HPDE6-E6E7 (cell line): ENCODE data around the gene MASP1.
"Not testable (repeated sequence)": the region's sequence is repeated elsewhere in the genome, so short reads cannot be mapped to it uniquely, and the experiment has no call there.

Experiments used
- DNase-seq: peaks from one replicate; pipeline ENCODE4 v3.0.0; 2011; ENCODE audit warnings: missing footprints; ENCODE audit errors: extremely low spot score

MASP1 gene

DNA sequence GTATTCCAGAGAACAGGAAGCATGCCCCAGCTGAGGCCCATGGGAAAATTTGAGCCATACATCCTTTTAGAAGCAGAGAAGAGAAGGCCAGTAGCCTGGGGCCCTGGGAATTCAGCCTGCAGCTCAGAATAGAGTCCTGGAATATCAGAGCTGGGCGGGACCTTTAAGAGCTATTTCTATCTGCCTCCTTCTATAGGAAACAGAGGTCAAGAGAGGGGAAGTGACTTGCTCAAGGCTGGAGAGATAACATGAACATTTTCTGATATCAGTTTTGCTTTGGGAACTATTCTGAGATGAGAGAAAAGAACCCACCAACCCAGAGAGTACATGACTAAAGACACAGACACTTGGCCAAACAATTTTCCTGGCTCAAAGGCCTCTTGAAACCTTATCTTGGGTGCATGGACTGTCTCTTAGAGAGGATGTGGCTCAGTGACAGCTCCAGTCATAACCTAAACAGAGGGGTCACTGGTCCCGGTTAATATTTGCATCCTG, 26.0 kb downstream of the MASP1 start:
- DNase-seq, result no peak

DNA sequence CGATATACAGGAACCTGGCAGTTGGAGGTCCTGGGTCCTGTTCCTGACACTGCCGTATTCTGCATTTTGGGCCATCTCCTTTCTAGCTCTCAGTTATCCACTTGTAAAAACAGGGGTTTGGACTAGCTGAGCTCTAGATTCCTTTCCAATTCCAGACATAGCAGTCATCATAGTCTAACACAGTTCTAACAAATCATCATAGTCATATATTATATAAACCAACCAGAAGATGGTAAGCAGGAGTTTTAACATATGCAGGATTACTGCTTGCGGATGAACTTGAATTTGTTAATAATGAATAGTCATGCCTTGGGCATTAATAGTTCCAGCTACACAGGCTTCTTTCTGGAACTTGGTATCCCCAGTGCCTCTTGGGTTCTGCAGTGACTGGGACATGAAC, 26.6 kb downstream of the MASP1 start:
- no peak for DNase-seq

DNA sequence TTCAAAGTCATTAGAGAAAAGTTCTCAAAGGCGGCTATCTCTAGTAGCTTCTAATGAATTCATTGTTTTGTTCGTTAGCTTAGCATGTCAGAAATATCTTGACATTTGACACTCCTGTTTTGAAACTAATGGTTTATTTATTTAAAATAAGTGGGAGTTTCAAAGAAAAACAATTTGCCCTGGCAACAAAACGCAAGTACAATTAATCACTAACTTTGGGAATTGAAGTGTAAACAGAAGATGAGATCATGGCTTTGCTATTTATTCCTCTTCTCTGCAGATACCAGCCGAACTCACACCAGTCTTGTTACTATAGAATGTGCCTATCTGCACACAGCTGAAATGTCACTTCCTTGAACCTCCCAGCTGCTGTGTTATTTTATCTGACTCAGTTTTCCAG, 27.5 kb downstream of the MASP1 start:
- peak; percentile 9 for DNase-seq

DNA sequence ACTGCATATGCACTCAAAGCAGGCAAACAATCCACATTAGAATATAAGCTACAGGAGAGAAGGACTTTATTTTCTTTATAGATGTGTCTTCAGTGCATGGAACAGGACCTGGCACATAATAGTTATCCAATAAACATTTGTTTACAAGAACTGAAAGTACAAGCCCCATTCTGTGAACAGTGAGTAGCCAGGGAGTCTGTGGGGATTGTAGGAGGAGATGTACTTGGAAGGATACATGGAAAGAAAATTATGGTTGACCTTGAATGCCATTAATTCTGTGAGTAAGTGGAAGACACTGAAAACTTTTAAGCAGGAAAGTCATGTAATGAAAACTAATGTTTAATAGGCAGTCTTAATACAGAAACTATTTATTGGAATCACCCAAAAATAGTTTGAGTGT, 28.3 kb downstream of the MASP1 start:
- DNase-seq, result no peak

DNA sequence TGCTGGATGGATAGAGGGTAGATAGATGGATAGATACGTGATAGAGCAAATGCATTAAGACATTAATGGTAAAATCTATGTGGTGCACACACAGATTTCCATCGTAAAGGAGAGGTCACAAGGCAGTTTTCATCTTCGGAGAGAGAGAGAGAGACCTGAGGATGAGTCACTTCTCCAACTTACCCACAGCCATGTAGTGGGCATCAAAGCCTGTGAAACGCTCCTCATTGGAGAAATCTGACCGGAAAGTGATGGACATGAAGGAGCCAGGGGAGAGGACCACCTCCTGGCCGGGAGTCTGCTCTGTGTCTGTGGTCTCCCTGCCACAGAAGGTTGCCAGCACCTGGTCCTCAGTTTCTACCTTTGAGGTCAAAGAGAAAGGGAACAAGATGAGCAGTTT, 29.2 kb downstream of the MASP1 start:
- DNase-seq, result no peak

DNA sequence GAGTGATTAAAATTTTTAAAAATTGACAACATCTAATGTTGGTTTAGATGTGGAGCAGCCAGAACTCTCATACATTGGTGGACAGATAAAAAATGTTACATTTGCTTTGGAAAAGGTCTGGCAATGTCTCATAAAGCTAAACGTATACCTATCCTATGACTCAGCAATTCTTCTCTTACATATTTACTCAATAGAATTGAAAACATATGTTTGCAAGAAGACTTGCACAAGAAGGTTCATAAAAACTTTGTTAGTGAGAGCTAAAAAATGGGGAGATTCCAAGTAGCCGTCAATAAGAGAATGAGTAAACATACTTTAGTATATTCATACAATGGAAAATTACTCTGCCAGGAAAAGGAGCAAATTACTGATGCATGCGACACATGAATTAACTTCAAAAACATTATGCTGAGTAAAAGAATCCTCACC, 30.0 kb downstream of the MASP1 start:
- no peak for DNase-seq

DNA sequence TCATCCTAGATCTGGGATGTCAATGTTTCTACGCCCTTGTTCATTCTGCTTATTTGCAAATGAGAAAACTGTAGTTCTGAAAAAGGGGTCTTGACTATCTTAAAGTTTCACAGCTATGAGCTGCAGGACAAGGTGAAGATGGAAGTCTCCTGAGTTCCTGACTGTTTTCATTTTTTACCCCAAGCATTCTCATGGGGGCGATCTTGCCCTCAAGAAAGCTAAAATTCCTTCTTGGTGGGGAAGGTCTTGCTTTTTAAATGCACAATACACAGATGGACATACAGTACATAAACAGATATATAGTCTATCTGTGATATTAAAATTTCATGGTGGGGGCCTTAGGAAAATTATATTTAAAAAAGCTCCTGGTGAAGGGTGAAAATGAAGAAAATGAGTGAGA, 32.4 kb downstream of the MASP1 start:
- no peak for DNase-seq

DNA sequence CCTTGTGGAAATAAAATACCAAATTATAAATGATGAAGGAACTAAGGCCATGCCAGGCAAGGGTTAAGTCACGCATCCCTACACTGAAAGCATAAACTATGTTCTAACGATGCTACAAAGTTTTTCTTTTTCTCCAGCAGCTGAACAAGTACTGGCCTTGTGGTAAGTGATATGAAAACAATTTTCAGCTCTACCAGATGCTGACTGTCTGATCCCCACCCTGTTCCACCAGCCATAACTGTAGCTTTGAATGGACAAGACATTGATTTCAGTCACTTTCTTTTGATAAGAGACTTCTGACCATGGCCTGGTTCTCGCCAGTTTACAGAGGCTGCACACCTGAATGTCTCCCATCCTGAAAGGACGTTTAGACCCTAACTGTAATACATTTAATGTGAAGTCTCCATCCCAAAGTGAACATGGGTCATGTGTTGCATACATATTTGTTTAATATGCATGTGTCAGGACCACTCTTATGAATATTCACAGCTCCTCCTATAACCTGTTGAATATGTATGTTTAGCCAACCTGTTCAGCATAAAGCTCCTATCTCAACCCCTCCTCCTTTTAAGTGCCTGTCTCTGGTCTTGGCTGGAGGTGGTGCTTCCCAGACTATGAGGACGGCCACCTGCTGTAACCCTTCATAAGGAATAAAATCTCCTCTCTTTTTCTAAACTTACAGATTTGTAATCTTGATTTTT, 33.4 kb downstream of the MASP1 start:
- DNase-seq, result no peak

DNA sequence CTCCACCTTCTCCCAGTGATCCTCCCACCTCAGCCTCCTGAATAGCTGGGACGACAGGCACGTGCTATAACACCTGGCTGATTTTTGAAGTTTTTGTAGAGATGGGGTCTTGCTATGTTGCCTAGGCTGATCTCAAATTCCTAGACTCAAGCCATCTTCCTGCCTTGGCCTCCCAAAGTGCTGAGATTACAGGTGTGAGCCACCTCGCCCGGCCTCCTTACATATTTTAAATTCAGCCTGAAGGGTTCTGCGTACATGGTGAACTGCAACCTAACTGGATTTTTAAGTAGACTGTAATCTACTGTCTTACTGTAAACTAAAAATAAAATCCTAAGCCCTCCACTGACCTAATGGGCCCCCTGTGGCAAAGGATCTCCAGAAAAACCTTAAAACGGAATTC, 34.1 kb downstream of the MASP1 start:
- no peak for DNase-seq

DNA sequence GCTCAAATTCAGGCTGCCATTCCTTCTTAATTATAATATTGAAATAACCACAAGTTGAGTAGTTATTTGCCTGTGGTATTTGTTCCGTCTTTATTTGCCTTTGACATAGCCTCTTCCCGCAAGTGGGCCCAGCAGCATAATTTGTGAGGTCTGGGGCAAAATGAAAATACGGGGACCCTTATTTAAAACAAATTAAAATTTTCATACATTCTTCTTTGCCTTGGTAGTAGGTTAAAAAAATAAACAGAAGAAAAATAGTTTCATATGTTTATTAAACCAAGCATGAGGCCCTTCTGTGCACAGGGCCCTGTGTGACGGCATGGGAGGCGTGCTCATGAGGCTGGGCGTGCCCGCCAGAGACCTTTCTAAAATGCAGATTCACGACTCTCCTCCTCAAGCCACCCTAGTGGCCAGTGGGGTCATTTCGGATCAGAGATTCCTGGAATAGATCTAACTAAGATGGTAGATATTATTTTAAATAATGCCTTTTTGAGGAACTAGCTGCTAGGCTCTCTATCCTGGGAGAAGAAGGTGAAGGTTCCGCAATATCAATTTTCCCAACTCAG, 35.4 kb downstream of the MASP1 start:
- DNase-seq, result no peak

DNA sequence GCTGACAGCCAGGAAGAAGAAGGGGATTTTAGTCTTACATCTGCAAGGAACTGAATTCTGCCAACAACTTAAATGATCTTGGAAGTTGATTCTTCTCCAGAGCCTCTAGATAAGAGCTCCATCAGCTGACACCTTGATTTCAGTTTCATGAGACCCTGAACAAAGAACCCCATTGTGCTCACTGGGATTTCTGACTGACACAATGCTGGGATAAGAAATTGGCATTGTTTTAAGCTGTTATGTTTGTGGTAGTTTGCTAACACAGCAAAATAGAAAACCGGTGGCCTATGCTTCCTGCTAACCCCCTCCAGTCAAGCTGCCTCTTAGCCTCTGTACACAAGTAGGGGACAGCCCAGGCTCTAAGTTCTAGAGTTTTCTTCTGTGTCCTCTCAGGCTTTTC, 36.2 kb downstream of the MASP1 start:
- DNase-seq, result no peak

DNA sequence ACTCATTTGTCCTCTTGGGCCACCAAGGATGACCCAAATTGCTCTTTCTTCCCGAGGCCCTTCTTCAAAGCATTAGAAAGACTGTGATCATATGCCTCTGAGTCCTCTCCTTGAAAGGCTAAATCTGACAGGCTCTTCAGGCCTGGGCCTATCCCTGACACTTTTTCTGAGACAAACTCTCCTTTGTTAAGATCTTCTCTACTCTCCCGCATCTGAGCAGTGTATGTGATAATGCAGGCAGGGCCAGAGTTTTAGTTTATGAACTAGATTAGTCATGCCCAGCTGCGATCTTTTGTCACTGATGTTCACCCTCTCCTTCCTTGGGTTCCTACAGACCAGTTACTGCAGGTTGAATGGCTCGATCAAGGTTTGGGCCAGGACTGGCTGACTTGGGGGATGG, 39.2 kb downstream of the MASP1 start:
- no peak for DNase-seq

DNA sequence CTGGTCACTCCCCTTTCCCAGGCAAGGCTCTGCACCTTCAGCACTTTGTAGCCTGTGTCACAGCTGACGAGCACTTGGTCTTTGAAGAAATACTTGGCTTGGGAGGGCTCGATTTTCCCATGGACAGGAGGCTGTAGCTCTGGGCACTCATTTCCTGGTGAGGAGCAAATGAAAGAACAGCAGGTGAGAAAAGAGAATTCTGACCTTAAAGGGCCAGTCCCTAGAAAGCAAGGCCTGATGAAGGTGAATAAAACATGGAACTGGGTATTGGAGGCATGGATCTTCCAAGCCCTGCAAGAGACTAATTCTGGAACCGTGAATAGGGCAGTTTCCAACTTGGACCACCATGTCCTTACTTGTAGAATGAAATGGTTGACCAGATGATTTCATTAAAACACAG, 39.9 kb downstream of the MASP1 start:
- DNase-seq, result no peak

DNA sequence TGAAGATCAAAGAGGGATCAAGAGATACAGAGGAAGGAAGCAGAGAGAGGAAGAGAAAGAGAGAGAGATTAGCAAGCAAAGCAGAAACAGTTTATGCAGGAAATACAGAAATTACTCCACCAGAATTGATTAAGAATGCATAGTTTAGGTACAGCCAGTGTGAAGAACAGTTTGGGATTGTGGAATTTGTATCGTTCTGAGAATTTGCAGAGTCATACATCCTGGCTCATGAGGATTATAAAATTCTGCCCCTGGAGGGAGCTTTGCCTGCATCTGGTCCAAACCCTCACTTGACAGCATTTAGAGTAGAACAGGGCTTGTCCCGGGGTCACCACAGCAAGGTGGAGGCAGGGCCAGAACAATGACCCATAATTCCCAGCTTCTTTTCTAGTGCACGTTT, 44.1 kb downstream of the MASP1 start:
- no peak for DNase-seq

DNA sequence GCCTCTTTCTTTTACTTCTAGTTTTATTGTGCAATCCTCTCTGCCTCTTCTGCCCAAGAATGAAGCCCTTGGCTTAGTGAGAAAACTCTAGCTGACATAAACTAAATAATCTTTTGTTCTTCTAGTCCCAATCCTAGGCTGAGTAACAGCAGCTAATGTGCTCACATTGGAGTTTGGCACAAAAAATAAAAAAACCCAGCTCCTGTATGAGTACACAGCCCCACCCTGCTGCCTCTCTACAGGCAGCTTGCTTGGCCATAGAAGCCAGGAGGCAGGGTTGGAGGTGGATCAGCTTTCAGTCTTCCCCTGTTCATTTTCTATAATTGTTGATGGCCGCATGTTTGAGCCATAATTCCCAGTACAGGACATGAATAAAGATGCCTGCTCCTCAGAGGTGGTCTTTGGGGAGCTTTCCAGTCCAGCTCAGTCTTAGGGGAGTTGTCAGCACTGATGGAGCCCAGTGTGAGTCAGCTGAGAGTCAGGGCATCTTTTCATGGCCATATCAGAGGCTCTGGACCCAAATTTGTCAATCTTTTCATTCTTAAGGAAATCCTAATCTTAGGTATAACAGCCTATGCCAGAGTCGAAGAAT, 47.5 kb downstream of the MASP1 start:
- DNase-seq, result no peak

DNA sequence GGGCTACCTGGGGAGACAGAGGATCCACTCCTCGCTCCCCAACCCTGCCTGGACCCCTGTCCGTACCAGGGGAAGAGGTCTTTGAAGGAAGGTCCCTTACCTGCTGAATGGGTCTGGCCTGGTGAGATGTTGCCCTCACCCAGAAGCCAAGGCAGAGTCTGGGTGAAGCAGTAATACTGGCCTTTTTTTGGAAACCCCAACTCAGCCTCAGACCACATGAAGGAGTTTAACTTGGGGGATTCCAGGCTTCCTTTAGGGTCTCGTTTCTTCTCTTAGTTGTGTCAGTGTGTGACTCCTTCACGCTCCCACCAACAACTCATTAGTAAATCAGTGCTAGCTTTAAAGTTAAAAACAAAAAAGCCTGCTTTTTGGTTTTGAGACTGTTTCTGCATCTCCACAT, 48.6 kb downstream of the MASP1 start:
- DNase-seq, result no peak

DNA sequence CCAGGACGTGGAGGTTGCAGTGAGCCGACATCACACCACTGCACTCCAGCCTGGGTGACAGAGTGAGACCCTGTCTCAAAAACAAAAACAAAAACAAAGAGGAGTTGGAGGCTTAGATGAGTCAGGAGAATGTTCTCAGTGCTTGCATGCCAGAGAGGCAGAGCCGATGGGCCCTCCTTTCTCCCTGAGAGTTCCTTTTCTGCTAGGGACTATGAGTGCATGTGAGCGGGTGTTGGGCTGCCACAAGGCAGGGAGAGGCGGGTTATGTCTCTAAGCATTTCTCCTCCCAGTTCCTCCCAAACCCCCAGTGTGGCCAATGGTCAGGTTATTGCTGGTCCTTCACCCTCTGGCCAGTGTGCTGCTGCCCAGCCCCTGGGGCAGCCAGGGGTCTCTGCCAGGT, 49.1 kb downstream of the MASP1 start:
- DNase-seq, result no peak

DNA sequence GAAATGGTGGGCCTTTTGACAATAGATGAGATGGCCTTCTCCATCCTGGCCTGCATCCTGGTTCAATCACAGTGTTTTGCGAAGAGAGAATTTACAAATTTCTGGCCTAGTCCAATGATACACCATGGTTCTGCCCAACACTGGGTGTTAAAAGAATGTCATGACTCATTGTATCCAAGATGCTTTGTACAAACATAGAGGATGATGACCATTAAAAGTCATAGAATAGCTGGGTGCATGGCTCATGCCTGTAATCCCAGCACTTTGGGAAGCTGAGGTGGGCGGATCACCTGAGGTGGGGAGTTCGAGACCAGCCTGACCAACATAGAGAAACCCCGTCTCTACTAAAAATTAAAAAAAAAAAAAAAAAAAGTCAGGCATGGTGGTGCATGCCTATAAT, 52.7 kb downstream of the MASP1 start:
- DNase-seq, result not testable (repeated sequence)

DNA sequence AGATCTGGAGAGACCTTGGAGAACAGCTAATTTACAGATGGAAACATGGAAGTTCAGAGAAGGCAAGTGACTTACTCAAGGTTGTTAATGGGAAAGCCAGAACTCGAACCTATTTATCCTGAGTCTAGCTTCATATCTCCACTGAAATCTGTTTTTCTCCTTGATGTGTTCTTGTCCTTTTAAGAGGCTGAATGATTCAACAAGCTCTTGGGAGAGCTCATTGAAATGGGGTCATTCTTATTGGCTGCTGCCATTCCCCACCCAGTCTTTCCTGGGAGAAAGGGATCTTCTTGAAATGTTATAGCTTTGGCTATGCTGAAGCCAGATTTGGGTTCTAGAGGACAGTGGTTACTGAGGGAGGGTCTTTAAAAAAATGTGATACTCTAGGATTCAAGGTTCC, 53.3 kb downstream of the MASP1 start:
- DNase-seq, result no peak

DNA sequence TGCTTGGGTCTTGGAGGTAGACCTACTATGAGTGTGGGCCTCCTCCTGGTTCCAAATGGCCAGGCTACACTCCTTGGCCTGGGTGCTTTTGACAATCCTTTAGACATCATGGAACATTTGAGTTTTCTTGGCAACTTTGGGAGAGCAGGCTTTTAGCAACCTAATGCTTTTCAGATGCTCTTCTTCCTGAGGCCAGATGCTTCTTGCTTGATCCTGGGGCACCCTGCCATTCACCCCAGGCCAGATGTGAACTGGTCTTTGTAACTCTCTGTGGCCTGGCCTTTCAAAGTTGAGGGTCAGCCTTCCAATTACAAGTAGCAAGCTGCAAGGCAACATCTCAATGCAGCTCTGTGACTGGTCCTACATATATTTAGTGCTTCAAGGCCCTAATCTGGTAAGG, 53.8 kb downstream of the MASP1 start:
- DNase-seq, result no peak

DNA sequence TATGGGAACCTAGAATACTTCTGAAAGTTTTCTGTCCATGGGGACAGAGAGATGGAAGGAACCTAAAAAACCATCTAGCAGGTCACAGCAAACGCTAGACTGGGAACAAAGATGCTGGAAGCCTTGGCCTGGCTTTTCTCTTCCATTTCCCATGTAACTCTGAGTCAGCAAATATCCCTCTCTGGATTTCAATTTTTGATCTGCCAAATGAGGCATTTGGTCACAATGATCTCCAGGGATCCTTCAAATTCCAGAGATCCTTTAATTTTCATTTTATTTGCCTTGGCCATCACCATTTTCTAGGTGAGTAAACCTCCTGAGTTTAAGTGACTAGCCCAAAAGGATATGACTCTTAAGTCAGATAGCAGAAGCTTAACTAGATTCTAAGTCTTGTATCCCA, 54.6 kb downstream of the MASP1 start:
- no peak for DNase-seq

DNA sequence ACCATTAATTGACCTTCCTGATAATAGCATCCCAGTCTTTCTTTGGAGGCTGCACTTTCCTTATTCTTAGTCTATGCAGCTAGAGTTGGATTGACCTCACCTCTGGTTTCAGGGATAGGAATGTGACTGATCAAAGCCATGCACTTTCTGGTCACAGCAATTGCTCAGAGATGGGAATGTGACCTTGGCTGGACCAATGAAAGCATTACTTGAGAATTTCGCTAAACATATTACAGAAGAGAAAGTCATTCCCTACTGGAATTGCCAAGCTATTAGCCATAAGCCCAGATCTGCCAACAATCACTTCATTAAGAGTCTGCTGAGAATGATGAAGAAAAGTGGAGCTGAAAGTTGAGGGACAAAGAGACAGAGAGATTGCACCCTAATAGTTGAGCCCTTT, 61.5 kb downstream of the MASP1 start:
- no peak for DNase-seq

DNA sequence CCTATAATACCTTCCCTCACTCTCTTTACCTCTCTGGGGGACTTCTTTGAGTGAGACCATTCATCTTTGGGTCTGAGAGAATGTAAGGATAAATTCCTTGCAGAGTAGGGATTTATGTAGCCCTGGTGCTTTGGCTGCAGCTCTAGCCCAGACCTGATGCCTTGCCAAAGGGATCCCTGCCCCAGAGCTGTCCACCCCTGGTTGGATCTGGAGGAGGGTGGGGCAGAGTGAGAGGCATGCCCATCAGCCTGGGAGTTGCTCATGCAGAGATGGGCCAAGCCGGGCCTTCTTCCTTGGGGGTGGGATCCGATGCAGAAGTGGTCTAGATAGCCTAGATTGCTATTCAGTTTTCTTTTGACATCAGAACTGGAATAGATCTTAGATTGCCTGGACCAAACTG, 62.8 kb downstream of the MASP1 start:
- no peak for DNase-seq
